Naive B cell (primary cell): ENCODE results near the gene NPM3. TPM values are rescaled to one million over a fixed set of nuclear protein-coding genes. Genes with fewer than 3 reads are reported as not detected.
A peak's percentile ranks its signal among the peaks of the same experiment; 100 is the strongest.

Experiments
- ATAC-seq, 2 donors: fragments of 150-1000 bp; cut with Tn5 transposase; 2 replicates each; pipeline ENCODE4 v1.10.0; 2021; ENCODE audit warnings: low read depth in 2 of 2, mild to moderate bottlenecking in 2 of 2, moderate library complexity in 2 of 2
- DNase-seq: peaks from one replicate; pipeline ENCODE4 v3.0.0; 2022
- H3K27ac Mint-ChIP-seq, 6 donors: one replicate each; pipeline ENCODE4 v1.8.0; 2020 to 2022; ENCODE audit warnings: mild to moderate bottlenecking in 6 of 6, mixed read lengths in 6 of 6, moderate library complexity in 5 of 6, inconsistent platforms in 2 of 6
- H3K27me3 Mint-ChIP-seq, 3 donors: one replicate each; pipeline ENCODE4 v1.8.0; 2021 to 2022; ENCODE audit warnings: mixed read lengths in 3 of 3, mild to moderate bottlenecking in 1 of 3
- H3K36me3 Mint-ChIP-seq, 2 donors: one replicate each; pipeline ENCODE4 v1.8.0; 2020 to 2022; ENCODE audit warnings: mixed read lengths in 2 of 2, inconsistent platforms in 1 of 2, mild to moderate bottlenecking in 1 of 2
- H3K4me1 Mint-ChIP-seq, 3 donors: one replicate each; pipeline ENCODE4 v1.8.0; 2020 to 2022; ENCODE audit warnings: mixed read lengths in 3 of 3, inconsistent platforms in 1 of 3, mild to moderate bottlenecking in 1 of 3, moderate library complexity in 1 of 3
- H3K4me3 Mint-ChIP-seq, 8 donors: one replicate each; pipeline ENCODE4 v1.8.0; 2020 to 2022; ENCODE audit warnings: mild to moderate bottlenecking in 8 of 8, mixed read lengths in 8 of 8, moderate library complexity in 8 of 8, inconsistent platforms in 2 of 8
- H3K9me3 Mint-ChIP-seq, 7 donors: one replicate each; pipeline ENCODE4 v1.8.0; 2020 to 2022; ENCODE audit warnings: mixed read lengths in 7 of 7, mild to moderate bottlenecking in 5 of 7, inconsistent platforms in 2 of 7, moderate library complexity in 1 of 7
- polyA plus RNA-seq, 6 donors: library from polyadenylated mRNA; unstranded; fragments of 300-500 nt; fragmentation: Illumina TruSeq; gene quantifications; one replicate each; pipeline ENCODE4 v1.2.3, GENCODE V29; 2021; ENCODE audit warnings: low read depth in 6 of 6

The NPM3 gene
- 1 to 10 TPM; 2.0 to 5.4 (median 4.2) TPM for polyA plus RNA-seq

GRCh38 chr10:101782811-101783735 is at the start of gene NPM3:
Gene NPM3, minus strand, starts transcription at chr10:101783446. Its CDS starts 56 bp downstream, at chr10:101783390.
- DNase-seq, result peak; percentile 70
- H3K9me3 Mint-ChIP-seq, result no peaks in the 10 kb centered on the region
- H3K36me3 Mint-ChIP-seq, result peaks cover 8 to 14% of the 10 kb centered on the region in 2 donors
- peaks cover 7 to 14% (median 13%) of the 10 kb centered on the region in 3 donors for H3K27me3 Mint-ChIP-seq
- peak within 1 kb of the TSS; percentile 88 to 100 (median 99) for H3K4me3 Mint-ChIP-seq
- peak within 1 kb of the TSS; percentile 80 to 98 (median 90) for H3K27ac Mint-ChIP-seq
- ATAC-seq, result peak; percentile 65 to 68
- H3K4me1 Mint-ChIP-seq, result peaks cover 51 to 65% (median 65%) of the 10 kb centered on the region in 3 donors

GRCh38 chr10:101832325-101832771 is 49.1 kb upstream of the NPM3 start:
- peak overlapping the region in 3 of 8 donors; percentile 68 to 95 (median 91) for H3K4me3 Mint-ChIP-seq
- no peaks in the 10 kb centered on the region for H3K36me3 Mint-ChIP-seq
- no peak for ATAC-seq
- peaks cover 0 to 1% (median 0%) of the 10 kb centered on the region in 7 donors for H3K9me3 Mint-ChIP-seq
- H3K4me1 Mint-ChIP-seq, result peaks cover 54 to 67% (median 56%) of the 10 kb centered on the region in 3 donors
- H3K27ac Mint-ChIP-seq, result peak overlapping the region in 3 of 6 donors; percentile 47 to 99 (median 97)
- H3K27me3 Mint-ChIP-seq, result no peaks in the 10 kb centered on the region
- DNase-seq, result no peak

- Mint-ChIP-seq H3K4me1 (peaks cover 54 to 67% (median 56%) of the 10 kb centered on the region in 3 donors), H3K36me3 (peaks cover 0 to 1% of the 10 kb centered on the region in 2 donors), H3K9me3 (peaks cover 0 to 1% (median 0%) of the 10 kb centered on the region in 7 donors), H3K4me3 (peak overlapping the region; percentile 84 to 96 (median 92)), H3K27me3 (no peaks in the 10 kb centered on the region), H3K27ac (peak overlapping the region; percentile 97 to 100 (median 98))
- DNase-seq, result no peak
- ATAC-seq, result no peak
These were observed 48.0 kb upstream of the NPM3 start for GRCh38 chr10:101831169-101831811.

DNA sequence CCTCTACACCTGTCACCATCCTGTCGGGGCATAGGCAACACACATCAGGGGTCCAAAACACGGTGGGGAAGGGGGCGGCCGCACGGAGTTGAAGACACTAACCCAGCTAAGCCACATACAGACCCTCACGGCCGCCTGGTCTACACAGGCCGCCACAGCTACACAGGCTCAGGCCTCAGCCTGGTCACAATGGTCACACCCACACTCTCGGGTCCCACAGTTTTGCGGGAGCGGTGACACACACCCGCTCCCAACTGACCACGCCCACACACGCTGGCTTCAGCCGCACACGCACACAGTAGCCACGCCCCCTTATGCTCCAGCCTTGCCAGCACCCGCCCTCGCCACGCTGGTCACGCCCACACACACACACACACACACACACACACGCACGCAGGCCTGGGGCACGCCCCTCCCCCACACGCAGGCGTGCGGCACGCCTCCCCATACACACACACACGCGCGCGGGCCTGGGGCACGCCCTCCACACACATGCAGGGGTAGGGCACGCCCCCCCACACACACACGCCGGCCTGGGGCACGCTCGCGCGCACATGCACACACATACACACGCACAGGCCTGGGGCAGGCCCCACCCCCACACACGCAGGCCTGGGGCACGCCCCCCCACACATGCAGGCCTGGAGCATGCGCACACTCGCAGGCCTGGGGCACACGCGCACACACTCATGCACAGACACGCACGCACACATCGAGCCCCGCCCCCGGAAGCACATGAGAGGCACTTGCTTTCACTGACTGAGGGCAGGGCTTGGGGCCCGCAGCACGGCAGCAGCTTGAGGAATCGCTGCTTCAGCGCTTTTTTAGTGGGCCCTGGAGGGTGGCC is 47.3 kb upstream of the NPM3 start:
- Mint-ChIP-seq H3K27me3 (no peaks in the 10 kb centered on the region), H3K4me3 (peak overlapping the region; percentile 84 to 96 (median 92)), H3K4me1 (peaks cover 49 to 62% (median 50%) of the 10 kb centered on the region in 3 donors), H3K9me3 (peaks cover 0 to 1% (median 0%) of the 10 kb centered on the region in 7 donors), H3K36me3 (peaks cover 0 to 6% of the 10 kb centered on the region in 2 donors), H3K27ac (peak overlapping the region; percentile 97 to 100 (median 98))
- DNase-seq (peak; percentile 95), ATAC-seq (peak; percentile 74 to 75)

- peaks cover 0 to 1% (median 0%) of the 10 kb centered on the region in 7 donors for H3K9me3 Mint-ChIP-seq
- H3K36me3 Mint-ChIP-seq, result peaks cover 0 to 10% of the 10 kb centered on the region in 2 donors
These were observed 46.5 kb upstream of the NPM3 start for GRCh38 chr10:101829561-101830315.

DNA sequence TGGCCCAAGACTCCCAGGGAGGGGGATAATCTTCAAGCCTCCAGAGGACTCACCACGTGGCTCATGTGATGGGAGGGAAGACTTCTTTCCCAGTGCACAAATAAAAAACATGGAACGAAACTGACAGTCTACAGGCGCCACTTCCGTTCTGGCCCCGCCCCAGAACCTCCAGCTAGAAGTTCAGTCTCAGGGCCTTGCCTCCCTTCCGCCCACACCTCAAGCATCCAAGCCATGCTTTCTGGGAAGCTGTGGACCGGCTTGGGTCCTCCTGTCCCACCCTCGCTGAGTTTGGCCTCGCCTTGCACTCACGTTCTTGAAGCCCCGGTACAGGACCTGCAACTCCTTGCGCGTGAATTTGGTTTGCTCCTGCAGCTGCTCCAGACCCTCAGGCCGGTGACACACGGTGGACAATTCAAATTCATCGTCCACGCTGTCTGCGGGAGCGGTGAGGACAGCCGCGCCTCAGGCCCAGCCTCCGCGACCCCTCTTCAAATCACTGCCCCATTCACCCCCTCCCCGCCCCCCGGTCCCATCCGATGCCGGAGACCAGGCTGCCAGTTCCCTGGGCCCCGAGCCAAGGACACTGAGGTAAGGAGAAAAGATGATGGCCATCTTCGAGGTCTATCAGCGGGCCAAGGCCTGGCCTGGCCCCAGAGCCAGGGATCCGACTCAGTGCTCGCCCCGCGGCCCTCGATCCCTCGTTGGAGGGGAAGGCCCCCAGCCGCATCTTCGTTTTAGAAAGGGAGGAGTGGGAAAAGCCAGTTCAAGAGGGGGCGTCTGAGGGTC is 45.7 kb upstream of the NPM3 start:
- ATAC-seq (no peak), DNase-seq (no peak)
- Mint-ChIP-seq H3K4me3 (peak overlapping the region in 5 of 8 donors; percentile 30 to 95 (median 80)), H3K27me3 (no peaks in the 10 kb centered on the region), H3K36me3 (peaks cover 0 to 11% of the 10 kb centered on the region in 2 donors), H3K9me3 (peaks cover 0 to 1% (median 0%) of the 10 kb centered on the region in 7 donors), H3K4me1 (peaks cover 37 to 51% (median 39%) of the 10 kb centered on the region in 3 donors), H3K27ac (peak overlapping the region in 2 of 6 donors; percentile 56 to 72)

More at GRCh38 chr10:101829561-101830315, 46.5 kb upstream of the NPM3 start:
- Mint-ChIP-seq H3K27ac (peak overlapping the region; percentile 97 to 100 (median 98)), H3K4me1 (peaks cover 44 to 57% (median 45%) of the 10 kb centered on the region in 3 donors), H3K4me3 (peak overlapping the region; percentile 84 to 96 (median 92)), H3K27me3 (no peaks in the 10 kb centered on the region)
- DNase-seq (peak; percentile 87), ATAC-seq (peak; percentile 60 to 62)

- H3K9me3 Mint-ChIP-seq, result peaks cover 0 to 1% (median 0%) of the 10 kb centered on the region in 7 donors
- ATAC-seq, result no peak
- peak overlapping the region in 3 of 8 donors; percentile 53 to 80 (median 66) for H3K4me3 Mint-ChIP-seq
- DNase-seq, result no peak
- peaks cover 29 to 42% (median 30%) of the 10 kb centered on the region in 3 donors for H3K4me1 Mint-ChIP-seq
- H3K27me3 Mint-ChIP-seq, result no peaks in the 10 kb centered on the region
- peak overlapping the region in 4 of 6 donors; percentile 12 to 77 (median 49) for H3K27ac Mint-ChIP-seq
- H3K36me3 Mint-ChIP-seq, result peaks cover 0 to 11% of the 10 kb centered on the region in 2 donors
These were observed 44.8 kb upstream of the NPM3 start for GRCh38 chr10:101827919-101828600.

GRCh38 chr10:101826852-101827434 is 43.7 kb upstream of the NPM3 start:
- ATAC-seq (no peak), DNase-seq (no peak)
- H3K9me3 Mint-ChIP-seq, result peaks cover 0 to 1% (median 0%) of the 10 kb centered on the region in 7 donors
- no peaks in the 10 kb centered on the region for H3K27me3 Mint-ChIP-seq
- H3K4me1 Mint-ChIP-seq, result peaks cover 23 to 36% (median 24%) of the 10 kb centered on the region in 3 donors
- peak overlapping the region in 2 of 8 donors; percentile 51 to 53 for H3K4me3 Mint-ChIP-seq
- peak overlapping the region in 1 of 6 donors; percentile 61 for H3K27ac Mint-ChIP-seq
- peaks cover 0 to 16% of the 10 kb centered on the region in 2 donors for H3K36me3 Mint-ChIP-seq

GRCh38 chr10:101824736-101825135 is 41.5 kb upstream of the NPM3 start:
- no peak for ATAC-seq
- no peak for DNase-seq
- H3K27me3 Mint-ChIP-seq, result no peaks in the 10 kb centered on the region
- no peaks in the 10 kb centered on the region for H3K9me3 Mint-ChIP-seq
- H3K27ac Mint-ChIP-seq, result no peak overlapping the region
- H3K4me3 Mint-ChIP-seq, result peak overlapping the region in 1 of 8 donors; percentile 30
- peaks cover 0 to 16% of the 10 kb centered on the region in 2 donors for H3K36me3 Mint-ChIP-seq
- H3K4me1 Mint-ChIP-seq, result peaks cover 1 to 18% (median 5%) of the 10 kb centered on the region in 3 donors

DNA sequence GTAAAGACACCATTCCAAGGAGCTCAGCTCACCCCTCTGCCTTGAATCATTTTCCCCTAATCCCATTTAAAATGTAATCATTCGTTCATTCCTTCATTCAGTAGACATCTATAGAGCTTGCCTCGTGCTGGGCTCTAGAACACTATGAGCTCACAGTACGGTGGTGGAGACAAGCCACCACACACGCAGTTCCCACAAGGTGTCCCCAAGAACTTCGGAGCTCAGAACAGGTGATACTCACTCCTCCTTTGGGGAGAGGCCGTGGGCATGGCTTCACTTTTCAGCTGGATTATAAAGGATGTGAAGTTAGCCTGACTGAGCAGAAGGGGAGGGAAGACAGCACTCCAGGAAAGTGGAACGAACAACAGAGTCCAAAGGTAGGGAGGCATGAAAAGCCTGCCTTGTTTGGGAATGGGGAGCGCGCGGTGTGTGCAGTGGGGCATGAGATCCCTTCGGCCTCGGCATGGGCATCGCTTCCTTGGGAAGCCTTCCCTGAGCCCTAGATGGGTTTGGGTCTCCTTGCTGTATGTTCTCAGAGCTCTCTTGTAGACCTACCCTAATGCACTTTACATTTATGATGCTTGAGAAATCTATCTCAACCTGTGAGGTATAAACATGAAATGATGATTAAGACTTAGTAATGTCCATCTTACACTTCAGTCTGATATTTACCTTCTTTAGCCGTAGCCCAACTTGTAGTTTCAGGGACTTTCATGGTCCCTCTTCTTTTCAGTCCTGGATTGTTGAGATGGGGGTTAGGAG is 35.8 kb upstream of the NPM3 start:
- Mint-ChIP-seq H3K36me3 (peaks cover 5 to 9% of the 10 kb centered on the region in 2 donors), H3K4me1 (peaks cover 31 to 39% (median 35%) of the 10 kb centered on the region in 3 donors)

More for the DNA sequence above, 35.8 kb upstream of the NPM3 start:
- Mint-ChIP-seq H3K27ac (peak overlapping the region; percentile 97 to 99 (median 98)), H3K9me3 (peaks cover 0 to 2% (median 0%) of the 10 kb centered on the region in 7 donors), H3K27me3 (no peaks in the 10 kb centered on the region), H3K4me3 (peak overlapping the region; percentile 95 to 100 (median 98))
- ATAC-seq (peak; percentile 4 to 5), DNase-seq (no peak)
